IMR-90 (cell line): ENCODE measurements around the gene CCDC74B. TPM values are rescaled to one million over a fixed set of nuclear protein-coding genes. Genes with fewer than 3 reads are reported as not detected.

Experiments used
- ATAC-seq: fragments of 200-7000 bp; cut with Tn5 transposase; 2 replicates; pipeline ENCODE4 v1.9.1; 2020; ENCODE audit warnings: low read depth, mild to moderate bottlenecking, moderate library complexity
- BruUV-seq: library from RNA; stranded (reverse); fragments of 400-500 nt; replicated peaks from 2 replicates; lab custom pipeline; 2021; lab: Mats Ljungman, UMichigan
- CTCF ChIA-PET: fragments of 300-600 bp; formaldehyde crosslinking; extraction: SDS; loops from one replicate; lab custom pipeline; 2021; ENCODE audit warnings: antibody characterized with exemption; lab: Yijun Ruan, JAX
- POLR2A ChIA-PET: fragments of 300-600 bp; sonication (Branson Sonifier 250); formaldehyde crosslinking; loops from one replicate; lab custom pipeline; 2022; ENCODE audit warnings: antibody characterized with exemption; ENCODE audit not compliant: unreplicated experiment; lab: Charles Lee
- DNase-seq: peaks from one replicate; pipeline ENCODE4 v3.0.0; 2013
- H2AFZ ChIP-seq: replicated peaks from 2 replicates; pipeline ENCODE3; 2013; ENCODE audit warnings: low read length, mild to moderate bottlenecking; ENCODE audit not compliant: poor library complexity
- H2AK5ac ChIP-seq: 2 replicates; pipeline ENCODE4 v1.6.1; 2013; ENCODE audit warnings: low read depth, low read length, inconsistent platforms
- H2AK9ac ChIP-seq: replicated peaks from 2 replicates; pipeline ENCODE3; 2013; ENCODE audit warnings: mild to moderate bottlenecking, low read depth, low read length, moderate library complexity; ENCODE audit not compliant: poor library complexity
- H2BK120ac ChIP-seq: 2 replicates; pipeline ENCODE4 v1.6.1; 2013; ENCODE audit warnings: low read depth, low read length, inconsistent platforms
- H2BK15ac ChIP-seq: 3 replicates; pipeline ENCODE4 v1.6.1; 2013; ENCODE audit warnings: low read depth, low read length, inconsistent platforms
- H2BK20ac ChIP-seq: 2 replicates; pipeline ENCODE4 v1.6.1; 2013; ENCODE audit warnings: low read depth, mild to moderate bottlenecking, inconsistent platforms, low read length, moderate library complexity
- H2BK5ac ChIP-seq: 2 replicates; pipeline ENCODE4 v1.6.1; 2013; ENCODE audit warnings: mild to moderate bottlenecking, low read depth, low read length, inconsistent platforms; ENCODE audit not compliant: poor library complexity, severe bottlenecking
- H3K14ac ChIP-seq: replicated peaks from 2 replicates; pipeline ENCODE4 v1.6.1; 2013; ENCODE audit warnings: low read depth, low read length, inconsistent platforms
- H3K18ac ChIP-seq: 2 replicates; pipeline ENCODE4 v1.6.1; 2013; ENCODE audit warnings: low read depth, low read length, control low read depth
- H3K23ac ChIP-seq: 2 replicates; pipeline ENCODE4 v1.6.1; 2013; ENCODE audit warnings: low read depth, low read length, inconsistent platforms
- H3K27ac ChIP-seq: 2 replicates; pipeline ENCODE4 v1.5.1; 2013; ENCODE audit warnings: mild to moderate bottlenecking, control low read depth, low read length; ENCODE audit not compliant: insufficient read depth
- H3K27me3 ChIP-seq: 2 replicates; pipeline ENCODE4 v1.6.1; 2013; ENCODE audit warnings: low read length; ENCODE audit not compliant: control insufficient read depth, insufficient read depth
- H3K36me3 ChIP-seq: 2 replicates; pipeline ENCODE4 v1.6.1; 2013; ENCODE audit warnings: low read length, mixed read lengths; ENCODE audit not compliant: control insufficient read depth, insufficient read depth
- H3K4ac ChIP-seq: 2 replicates; pipeline ENCODE4 v1.6.1; 2013; ENCODE audit warnings: low read depth, low read length, inconsistent platforms
- H3K4me1 ChIP-seq: 2 replicates; pipeline ENCODE4 v1.6.1; 2013; ENCODE audit warnings: low read length, mixed read lengths; ENCODE audit not compliant: control insufficient read depth, insufficient read depth
- H3K4me2 ChIP-seq: 2 replicates; pipeline ENCODE4 v1.6.1; 2013; ENCODE audit warnings: low read depth, mild to moderate bottlenecking, control low read depth, low read length, moderate library complexity
- H3K4me3 ChIP-seq: 2 replicates; pipeline ENCODE4 v1.5.1; 2013; ENCODE audit warnings: low read depth, mild to moderate bottlenecking, control low read depth, low read length, moderate library complexity; ENCODE audit not compliant: insufficient read depth
- H3K56ac ChIP-seq: 2 replicates; pipeline ENCODE4 v1.6.1; 2013; ENCODE audit warnings: low read length, inconsistent platforms; ENCODE audit not compliant: insufficient read depth; ENCODE audit errors: extremely low read depth
- H3K79me1 ChIP-seq, 2 experiments: 2 replicates each; pipeline ENCODE4 v1.6.1; 2013; ENCODE audit warnings: low read length in 2 of 2, inconsistent platforms in 1 of 2, low read depth in 1 of 2
- H3K9ac ChIP-seq: 2 replicates; pipeline ENCODE4 v1.6.1; 2013; ENCODE audit warnings: low read depth, low read length, control low read depth
- H3K9me1 ChIP-seq: 2 replicates; pipeline ENCODE4 v1.6.1; 2013; ENCODE audit warnings: low read length, inconsistent platforms; ENCODE audit not compliant: insufficient read depth
- H3K9me3 ChIP-seq: 2 replicates; pipeline ENCODE4 v1.6.1; 2013; ENCODE audit warnings: low read length; ENCODE audit not compliant: control insufficient read depth, insufficient read depth
- H4K20me1 ChIP-seq: 2 replicates; pipeline ENCODE4 v1.6.1; 2013; ENCODE audit warnings: low read length, inconsistent platforms; ENCODE audit not compliant: insufficient read depth
- H4K5ac ChIP-seq: 2 replicates; pipeline ENCODE4 v1.6.1; 2013; ENCODE audit warnings: mild to moderate bottlenecking, low read depth, low read length, control low read depth
- H4K8ac ChIP-seq, 2 experiments: 2 replicates each; pipeline ENCODE4 v1.6.1; 2013; ENCODE audit warnings: low read depth in 2 of 2, low read length in 2 of 2, control low read depth in 1 of 2, inconsistent platforms in 1 of 2
- H4K91ac ChIP-seq: 2 replicates; pipeline ENCODE4 v1.6.1; 2013; ENCODE audit warnings: low read depth, low read length, inconsistent platforms; ENCODE audit not compliant: insufficient read depth
- BHLHE40 ChIP-seq: fragments of 150-350 bp; IDR thresholded peaks from 2 replicates; pipeline ENCODE4 v1.6.1; 2016; ENCODE audit warnings: mild to moderate bottlenecking, low read depth, low read length
- CEBPB ChIP-seq: IDR thresholded peaks from 2 replicates; pipeline ENCODE4 v1.6.1; 2012; ENCODE audit warnings: low read depth, low read length, improper control_type of control experiment
- CHD1 ChIP-seq: IDR thresholded peaks from 2 replicates; pipeline ENCODE4 v1.6.1; 2012; ENCODE audit warnings: low read depth, low read length, improper control_type of control experiment
- FOS ChIP-seq: fragments of 150-350 bp; IDR thresholded peaks from 2 replicates; pipeline ENCODE4 v1.6.1; 2016; ENCODE audit warnings: low read depth, low read length
- MAFK ChIP-seq: IDR thresholded peaks from 2 replicates; pipeline ENCODE4 v1.6.1; 2012; ENCODE audit warnings: low read depth, low read length, improper control_type of control experiment
- MAZ ChIP-seq: IDR thresholded peaks from 2 replicates; pipeline ENCODE4 v1.6.1; 2012; ENCODE audit warnings: low read depth, mild to moderate bottlenecking, low read length, improper control_type of control experiment, moderate library complexity, borderline replicate concordance
- MXI1 ChIP-seq: IDR thresholded peaks from 2 replicates; pipeline ENCODE4 v1.6.1; 2012; ENCODE audit warnings: low read depth, mild to moderate bottlenecking, low read length, moderate library complexity, borderline replicate concordance
- NFE2L2 ChIP-seq: fragments of 150-350 bp; IDR thresholded peaks from 2 replicates; pipeline ENCODE4 v1.6.1; 2016; ENCODE audit warnings: low read depth, mild to moderate bottlenecking, low read length
- POLR2A ChIP-seq: IDR thresholded peaks from 2 replicates; pipeline ENCODE4 v1.6.1; 2012; ENCODE audit warnings: mild to moderate bottlenecking, low read depth, low read length
- RAD21 ChIP-seq: IDR thresholded peaks from 2 replicates; pipeline ENCODE4 v1.6.1; 2012; ENCODE audit warnings: low read length, improper control_type of control experiment
- RCOR1 ChIP-seq: IDR thresholded peaks from 2 replicates; pipeline ENCODE4 v1.6.1; 2012; ENCODE audit warnings: mild to moderate bottlenecking, low read length, improper control_type of control experiment; ENCODE audit not compliant: insufficient replicate concordance
- RFX5 ChIP-seq: IDR thresholded peaks from 2 replicates; pipeline ENCODE4 v1.8.0; 2012; ENCODE audit warnings: low read depth, mild to moderate bottlenecking, low read length, moderate library complexity
- SMC3 ChIP-seq: fragments of 150-350 bp; IDR thresholded peaks from 2 replicates; pipeline ENCODE4 v1.6.1; 2016; ENCODE audit warnings: low read depth, mild to moderate bottlenecking, antibody characterized with exemption, low read length, moderate library complexity
- WGBS, 2 experiments: methylation state at CpG; one replicate each; pipeline versions ENCODE4 v1.1.5 to v1.1.7; 2013; ENCODE audit warnings: missing lambda C conversion rate in 2 of 2; ENCODE audit not compliant: insufficient read length in 1 of 2; ENCODE audit errors: extremely low coverage in 2 of 2; 5-methylcytosine and 5-hydroxymethylcytosine counted together
- dilution Hi-C: fragments of 300-500 bp; cut with HindIII; formaldehyde crosslinking; loops from one replicate; pipeline ENCODE4 v1.14.3; 2018; ENCODE audit warnings: low sequenced_read_pairs; ENCODE audit not compliant: unreplicated experiment
- in situ Hi-C: fragments of 300-500 bp; cut with MboI; formaldehyde crosslinking; loops from 3 replicates; pipeline ENCODE4 v1.14.3; 2019; ENCODE audit warnings: low sequenced_read_pairs, inconsistent platforms, mixed read lengths
- intact Hi-C: fragments of 100-400 bp; cut with micrococcal nuclease; formaldehyde crosslinking; loops from 2 replicates; pipeline ENCODE4 v1.10.0; 2022
- polyA plus RNA-seq, 3 experiments: library from polyadenylated mRNA; depleted of rRNA; stranded (reverse); fragments of >200 nt; gene quantifications; 2 replicates each; pipeline ENCODE4 v1.2.3, GENCODE V29; 2012; ENCODE audit warnings: low replicate concordance in 1 of 3
- total RNA-seq: library from RNA; depleted of rRNA; stranded (reverse); fragments of >200 nt; gene quantifications from 2 replicates; pipeline ENCODE4 v1.2.3, GENCODE V29; 2012
- TF ChIP-seq, protein P1 (sequence below): fragments of 150-350 bp; IDR thresholded peaks from 2 replicates; pipeline ENCODE4 v1.6.1; 2017; ENCODE audit warnings: mild to moderate bottlenecking, antibody characterized with exemption, low read length, low read depth
- TF ChIP-seq, protein P2 (sequence below): fragments of 150-350 bp; IDR thresholded peaks from 2 replicates; pipeline ENCODE4 v1.6.1; 2016; ENCODE audit warnings: low read depth, mild to moderate bottlenecking, low read length, moderate library complexity, borderline replicate concordance
- TF ChIP-seq, protein P3 (sequence below): conservative IDR thresholded peaks from 2 replicates; pipeline ENCODE4 v1.5.1; 2012; ENCODE audit warnings: mild to moderate bottlenecking, low read depth, low read length, improper control_type of control experiment

CCDC74B gene
- total and polyA plus RNA-seq, 2 of the 4 experiments (the other 2 are of a cell fraction), result 3.9 to 8.4 TPM

DNA sequence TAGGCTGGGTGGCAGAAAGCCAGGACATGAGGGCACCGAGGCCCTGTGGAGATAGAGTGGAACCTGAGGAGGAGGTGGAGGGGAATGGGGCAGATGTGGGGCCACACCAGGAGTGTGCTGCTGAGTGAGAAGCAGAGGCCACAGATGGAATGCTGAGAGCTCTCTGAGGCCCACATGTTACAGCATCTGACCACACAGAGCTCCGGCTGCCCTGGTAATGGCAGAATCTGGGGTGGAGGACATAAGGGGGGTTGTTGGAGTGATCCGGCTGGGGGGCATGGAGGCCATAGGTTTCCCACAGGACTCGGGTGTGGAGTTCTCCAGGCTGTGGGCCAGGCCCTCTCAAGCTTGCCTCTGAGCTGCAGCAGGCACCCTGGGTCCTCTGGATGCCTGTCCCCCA, 41.0 kb upstream of the CCDC74B start:
- Histone ChIP-seq H3K9me3 (no peaks in the 10 kb centered on the region), H3K9ac (no peak overlapping the region), H4K20me1 (no peaks in the 10 kb centered on the region), H2AFZ (no peak overlapping the region), H2BK15ac (no peak overlapping the region), H3K9me1 (peaks cover 3% of the 10 kb centered on the region; the same call in 1 of the 2 replicates), H3K27ac (no peak overlapping the region), H3K4me2 (no peak overlapping the region), H3K27me3 (no peaks in the 10 kb centered on the region), H3K4ac (no peak overlapping the region), H4K8ac (no peak overlapping the region), H3K36me3 (peaks cover 14% of the 10 kb centered on the region), H3K14ac (no peak overlapping the region), H2BK20ac (no peak overlapping the region), H2BK5ac (no peak overlapping the region), H3K4me1 (peaks cover 7% of the 10 kb centered on the region; the same call in 1 of the 2 replicates), H3K4me3 (no peak overlapping the region), H3K23ac (no peak overlapping the region), H4K5ac (no peak overlapping the region), H3K56ac (no peak overlapping the region), H2AK9ac (no peak overlapping the region), H3K18ac (no peak overlapping the region), H3K79me1 (peaks cover 8 to 28% of the 10 kb centered on the region in 2 experiments), H2AK5ac (no peak overlapping the region), H4K91ac (no peak overlapping the region), H2BK120ac (no peak overlapping the region)
- DNase-seq (no peak), ATAC-seq (no peak)
- in situ Hi-C loops, result no loop called here
- ChIA-PET POLR2A (no interaction called here), CTCF (no interaction called here)
- intact Hi-C loops, result no loop called here
- no TSS peak for BruUV-seq
- dilution Hi-C loops, result no loop called here
- TF ChIP-seq CEBPB (no peak), MAZ (no peak), RAD21 (no peak), RCOR1 (no peak), MXI1 (no peak), CHD1 (no peak), FOS (no peak), POLR2A (no peak), BHLHE40 (no peak), MAFK (no peak), NFE2L2 (no peak), RFX5 (no peak), SMC3 (no peak)
- TF ChIP-seq, protein P1, sequence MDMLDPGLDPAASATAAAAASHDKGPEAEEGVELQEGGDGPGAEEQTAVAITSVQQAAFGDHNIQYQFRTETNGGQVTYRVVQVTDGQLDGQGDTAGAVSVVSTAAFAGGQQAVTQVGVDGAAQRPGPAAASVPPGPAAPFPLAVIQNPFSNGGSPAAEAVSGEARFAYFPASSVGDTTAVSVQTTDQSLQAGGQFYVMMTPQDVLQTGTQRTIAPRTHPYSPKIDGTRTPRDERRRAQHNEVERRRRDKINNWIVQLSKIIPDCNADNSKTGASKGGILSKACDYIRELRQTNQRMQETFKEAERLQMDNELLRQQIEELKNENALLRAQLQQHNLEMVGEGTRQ, result no peak
- TF ChIP-seq, protein P2, sequence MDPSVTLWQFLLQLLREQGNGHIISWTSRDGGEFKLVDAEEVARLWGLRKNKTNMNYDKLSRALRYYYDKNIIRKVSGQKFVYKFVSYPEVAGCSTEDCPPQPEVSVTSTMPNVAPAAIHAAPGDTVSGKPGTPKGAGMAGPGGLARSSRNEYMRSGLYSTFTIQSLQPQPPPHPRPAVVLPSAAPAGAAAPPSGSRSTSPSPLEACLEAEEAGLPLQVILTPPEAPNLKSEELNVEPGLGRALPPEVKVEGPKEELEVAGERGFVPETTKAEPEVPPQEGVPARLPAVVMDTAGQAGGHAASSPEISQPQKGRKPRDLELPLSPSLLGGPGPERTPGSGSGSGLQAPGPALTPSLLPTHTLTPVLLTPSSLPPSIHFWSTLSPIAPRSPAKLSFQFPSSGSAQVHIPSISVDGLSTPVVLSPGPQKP, result no peak
- TF ChIP-seq, protein P3, sequence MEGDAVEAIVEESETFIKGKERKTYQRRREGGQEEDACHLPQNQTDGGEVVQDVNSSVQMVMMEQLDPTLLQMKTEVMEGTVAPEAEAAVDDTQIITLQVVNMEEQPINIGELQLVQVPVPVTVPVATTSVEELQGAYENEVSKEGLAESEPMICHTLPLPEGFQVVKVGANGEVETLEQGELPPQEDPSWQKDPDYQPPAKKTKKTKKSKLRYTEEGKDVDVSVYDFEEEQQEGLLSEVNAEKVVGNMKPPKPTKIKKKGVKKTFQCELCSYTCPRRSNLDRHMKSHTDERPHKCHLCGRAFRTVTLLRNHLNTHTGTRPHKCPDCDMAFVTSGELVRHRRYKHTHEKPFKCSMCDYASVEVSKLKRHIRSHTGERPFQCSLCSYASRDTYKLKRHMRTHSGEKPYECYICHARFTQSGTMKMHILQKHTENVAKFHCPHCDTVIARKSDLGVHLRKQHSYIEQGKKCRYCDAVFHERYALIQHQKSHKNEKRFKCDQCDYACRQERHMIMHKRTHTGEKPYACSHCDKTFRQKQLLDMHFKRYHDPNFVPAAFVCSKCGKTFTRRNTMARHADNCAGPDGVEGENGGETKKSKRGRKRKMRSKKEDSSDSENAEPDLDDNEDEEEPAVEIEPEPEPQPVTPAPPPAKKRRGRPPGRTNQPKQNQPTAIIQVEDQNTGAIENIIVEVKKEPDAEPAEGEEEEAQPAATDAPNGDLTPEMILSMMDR, result no peak
- 60% methylated on average over 1 of the region's 4 CpGs; no CpG with 5 or more reads in 1 of the 2 experiments for WGBS, 2 experiments
